Endothelial cell of umbilical vein (primary cell): ENCODE data around the gene DMPK. TPM values are rescaled to one million over a fixed set of nuclear protein-coding genes. Genes with fewer than 3 reads are reported as not detected.
"Not testable (repeated sequence)": the region's sequence is repeated elsewhere in the genome, so short reads cannot be mapped to it uniquely, and the experiment has no call there.

Source experiments
- BruUV-seq: library from RNA; stranded (reverse); fragments of 400-500 nt; replicated peaks from 2 replicates; lab custom pipeline; 2021; lab: Mats Ljungman, UMichigan
- CTCF ChIA-PET: fragments of 300-600, 350-600 bp; sonication (Branson Sonifier 250); formaldehyde crosslinking; loops from one replicate; lab custom pipeline; 2021; ENCODE audit warnings: antibody characterized with exemption, inconsistent platforms; lab: Charles Lee
- POLR2A ChIA-PET: fragments of 300-600, 350-600 bp; sonication (Branson Sonifier 250); formaldehyde crosslinking; loops from one replicate; lab custom pipeline; 2021; ENCODE audit warnings: antibody characterized with exemption, inconsistent platforms; lab: Charles Lee
- DNase-seq: peaks from one replicate; pipeline ENCODE4 v3.0.0-alpha.2; 2011; ENCODE audit warnings: low read depth, low spot score
- FAIRE-seq: peaks from 2 replicates; lab custom pipeline; 2011; peaks lifted over from hg19 to GRCh38; lab: Jason Lieb, UNC
- H2AFZ ChIP-seq: 2 replicates; pipeline ENCODE4 v1.6.0; 2012; ENCODE audit warnings: low read depth, low read length, control low read depth, inconsistent platforms
- H3K27ac ChIP-seq: 2 replicates; pipeline ENCODE4 v1.5.1; 2011; ENCODE audit warnings: low read depth, mild to moderate bottlenecking, control low read depth, low read length, moderate library complexity; ENCODE audit not compliant: insufficient read depth
- H3K27me3 ChIP-seq, 2 experiments: 2 replicates each; pipeline versions ENCODE4 v1.6.0 to v1.6.1; 2011; ENCODE audit warnings: low read length in 2 of 2, mixed read lengths in 1 of 2; ENCODE audit not compliant: control insufficient read depth in 2 of 2, insufficient read depth in 2 of 2
- H3K36me3 ChIP-seq, 2 experiments: 2 replicates in 1 of 2; 3 replicates in 1 of 2; pipeline ENCODE4 v1.5.1; 2011; ENCODE audit warnings: low read length in 2 of 2, mild to moderate bottlenecking in 1 of 2, moderate library complexity in 1 of 2; ENCODE audit not compliant: control insufficient read depth in 2 of 2, insufficient read depth in 2 of 2; ENCODE audit errors: extremely low read depth in 1 of 2
- H3K4me1 ChIP-seq: 3 replicates; pipeline ENCODE4 v1.5.1; 2011; ENCODE audit warnings: mild to moderate bottlenecking, low read length; ENCODE audit not compliant: control insufficient read depth, insufficient read depth; ENCODE audit errors: extremely low read depth
- H3K4me2 ChIP-seq: 2 replicates; pipeline ENCODE4 v1.6.1; 2011; ENCODE audit warnings: low read length, control low read depth, mixed read lengths; ENCODE audit not compliant: insufficient read depth
- H3K4me3 ChIP-seq, 3 experiments: fragments of 200-600 bp in 1 of 3; sonication (generic), shearing (Covaris generic) in 1 of 3; replicated peaks in 1 of 3; 2 replicates each; pipeline ENCODE4 v1.5.1; 2011 to 2016; ENCODE audit warnings: control low read depth in 3 of 3, low read length in 3 of 3, mild to moderate bottlenecking in 2 of 3, inconsistent platforms in 1 of 3, low read depth in 1 of 3, moderate library complexity in 1 of 3; ENCODE audit not compliant: insufficient read depth in 1 of 3
- H3K79me2 ChIP-seq: 2 replicates; pipeline ENCODE4 v1.6.0; 2012; ENCODE audit warnings: low read length, inconsistent platforms; ENCODE audit not compliant: control insufficient read depth, insufficient read depth
- H3K9ac ChIP-seq: replicated peaks from 2 replicates; pipeline ENCODE3; 2011; ENCODE audit warnings: low read length, control low read depth; ENCODE audit not compliant: insufficient read depth; ENCODE audit errors: extremely low read depth
- H3K9me1 ChIP-seq: replicated peaks from 3 replicates; pipeline ENCODE4 v1.6.0; 2011; ENCODE audit warnings: mild to moderate bottlenecking, low read length; ENCODE audit not compliant: control insufficient read depth, insufficient read depth; ENCODE audit errors: extremely low read depth
- H3K9me3 ChIP-seq: replicated peaks from 2 replicates; pipeline ENCODE4 v1.5.1; 2012; ENCODE audit warnings: low read length, inconsistent platforms; ENCODE audit not compliant: control insufficient read depth, insufficient read depth
- H4K20me1 ChIP-seq: replicated peaks from 2 replicates; pipeline ENCODE3; 2011; ENCODE audit warnings: mild to moderate bottlenecking, low read length; ENCODE audit not compliant: control insufficient read depth, insufficient read depth; ENCODE audit errors: extremely low read depth
- CTCF ChIP-seq, 2 donors: IDR thresholded peaks; 1 replicate in 1 of 2; 2 replicates in 1 of 2; pipeline ENCODE4 v1.5.1; 2011; ENCODE audit warnings: low read length in 2 of 2, mild to moderate bottlenecking in 2 of 2, moderate library complexity in 2 of 2, control low read depth in 1 of 2, inconsistent platforms in 1 of 2, low read depth in 1 of 2; ENCODE audit not compliant: insufficient read depth in 1 of 2; ENCODE audit errors: extremely low read depth in 1 of 2
- EZH2 ChIP-seq: IDR thresholded peaks from 2 replicates; pipeline ENCODE4 v1.6.1; 2012; ENCODE audit warnings: borderline replicate concordance, low read depth, mild to moderate bottlenecking, moderate library complexity, low read length, inconsistent platforms; ENCODE audit not compliant: severe bottlenecking
- FOS ChIP-seq: IDR thresholded peaks from 2 replicates; pipeline ENCODE4 v1.6.1; 2011; ENCODE audit warnings: mild to moderate bottlenecking, low read length, moderate library complexity, borderline replicate concordance; ENCODE audit not compliant: insufficient read depth
- GATA2 ChIP-seq: IDR thresholded peaks from 2 replicates; pipeline ENCODE4 v1.7.0; 2011; ENCODE audit warnings: low read depth, mild to moderate bottlenecking, moderate library complexity, mixed read lengths, low read length; ENCODE audit not compliant: insufficient read length, insufficient read depth
- JUN ChIP-seq: IDR thresholded peaks from 2 replicates; pipeline ENCODE4 v1.6.1; 2011; ENCODE audit warnings: borderline replicate concordance, low read depth; ENCODE audit not compliant: insufficient read length, insufficient read depth
- MAX ChIP-seq: IDR thresholded peaks from 2 replicates; pipeline ENCODE4 v1.6.1; 2011; ENCODE audit not compliant: insufficient read depth, insufficient read length
- MYC ChIP-seq: IDR thresholded peaks from one replicate; pipeline ENCODE4 v1.6.1; 2011; ENCODE audit warnings: mild to moderate bottlenecking, low read depth, low read length
- POLR2A ChIP-seq: IDR thresholded peaks from 2 replicates; pipeline ENCODE4 v1.6.1; 2012; ENCODE audit warnings: low read depth, mild to moderate bottlenecking, control low read depth, low read length
- POLR2AphosphoS5 ChIP-seq: IDR thresholded peaks from 2 replicates; pipeline ENCODE4 v1.6.1; 2012; ENCODE audit warnings: low read depth, mild to moderate bottlenecking, control low read depth, low read length, moderate library complexity; ENCODE audit not compliant: insufficient read depth
- dilution Hi-C: fragments of 300-500 bp; cut with MboI; formaldehyde crosslinking; loops from one replicate; pipeline ENCODE4 v1.15.0; 2019; ENCODE audit warnings: low sequenced_read_pairs; ENCODE audit not compliant: extremely low pct_ligation_motif_present
- intact Hi-C: fragments of 100-400 bp; cut with micrococcal nuclease; formaldehyde crosslinking; loops from one replicate; pipeline ENCODE4 v1.10.0; 2022
- polyA plus RNA-seq, 4 experiments: library from polyadenylated mRNA; depleted of rRNA in 3 of 4; stranded (reverse) in 3 of 4; unstranded in 1 of 4; fragments of >200 nt; gene quantifications; 2 replicates each; pipeline versions ENCODE4 v1.2.1 to v1.2.3, GENCODE V29; 2011 to 2012; ENCODE audit warnings: missing spikeins in 1 of 4
- total RNA-seq: library from RNA; stranded (reverse); gene quantifications from 2 replicates; pipeline ENCODE4 v1.2.3, GENCODE V29; 2021

Gene DMPK
- total and polyA plus RNA-seq, 2 donors (not counting 3 experiments of a cell fraction or from before 2014, with no cell fraction given) = 36.6 to 73.3 TPM

DNA sequence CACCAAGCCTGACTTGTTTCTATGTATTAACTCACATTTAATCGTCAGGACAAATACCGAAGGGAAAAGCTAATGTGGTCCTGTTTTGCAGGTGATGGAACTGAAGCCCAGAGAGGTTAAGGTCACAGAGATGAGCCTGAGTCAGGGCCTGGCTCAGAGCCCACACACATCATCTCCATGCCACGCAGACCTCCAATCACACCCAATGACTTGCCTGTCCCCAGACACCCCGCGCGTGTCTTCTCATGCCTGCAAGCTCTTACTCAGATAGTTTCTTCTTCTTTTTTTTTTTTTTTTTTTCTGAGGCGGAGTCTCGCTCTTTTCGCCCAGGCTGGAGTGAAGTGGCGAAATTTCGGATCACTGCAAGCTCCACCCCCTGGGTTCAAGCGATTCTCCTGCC lies 29.7 kb downstream of the DMPK start:
- POLR2A ChIA-PET = interaction anchor here (0.7 kb wide), 1 partner anchor 1031 kb away, joined by 7 read pairs; no protein-coding TSS in a partner anchor
- no peak overlapping the region for H3K9ac ChIP-seq
- H3K27me3 ChIP-seq = peaks cover 0 to 1% of the 10 kb centered on the region in 2 experiments
- intact Hi-C loops = no loop called here
- dilution Hi-C loops = no loop called here
- no peaks in the 10 kb centered on the region for H4K20me1 ChIP-seq
- no peak overlapping the region for H3K27ac ChIP-seq
- DNase-seq (no peak), FAIRE-seq (no peak)
- no peaks in the 10 kb centered on the region for H3K9me3 ChIP-seq
- CTCF ChIA-PET = interaction anchor here (0.6 to 1.3 kb wide), 5 partner anchors 11 to 1534 kb away, joined by 3 to 4 read pairs (median 3); partner anchors contain the start of gene SIX5
- H3K4me2 ChIP-seq = no peak overlapping the region
- no peak overlapping the region for H2AFZ ChIP-seq
- no peak overlapping the region for H3K4me3 ChIP-seq
- no peaks in the 10 kb centered on the region for H3K4me1 ChIP-seq
- BruUV-seq = no TSS peak
- no peaks in the 10 kb centered on the region for H3K36me3 ChIP-seq
- H3K9me1 ChIP-seq = no peaks in the 10 kb centered on the region
- TF ChIP-seq GATA2 (no peak), POLR2A (no peak), POLR2AphosphoS5 (no peak), MYC (no peak), CTCF (IDR thresholded peaks at IDR 0.05; ENCODE audit: extremely low read depth in 1 of 2, insufficient read depth in 1 of 2, low read depth in 1 of 2, low read length in 2 of 2) (no peak), JUN (no peak), MAX (no peak), FOS (no peak), EZH2 (no peak)
- H3K79me2 ChIP-seq = no peaks in the 10 kb centered on the region

DNA sequence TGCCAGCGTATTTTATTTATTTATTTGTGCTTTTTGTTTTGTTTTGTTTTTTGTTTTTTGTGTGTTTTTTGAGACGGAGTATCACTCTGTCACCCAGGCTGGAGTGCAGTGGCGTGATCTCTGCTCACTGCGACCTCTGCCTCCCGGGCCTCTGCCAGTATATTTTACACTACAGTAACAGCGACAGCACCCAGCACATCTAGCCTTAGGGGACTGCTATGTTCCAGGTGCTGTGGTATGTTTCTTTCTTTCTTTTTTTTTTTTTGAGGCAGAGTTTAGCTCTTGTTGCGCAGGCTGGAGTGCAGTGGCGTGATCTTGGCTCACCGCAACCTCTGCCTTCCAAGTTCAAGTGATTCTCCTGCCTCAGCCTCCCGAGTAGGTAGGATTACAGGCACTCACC lies 30.8 kb downstream of the DMPK start:
- BruUV-seq, H2AFZ ChIP-seq, H3K79me2 ChIP-seq, H3K9me1 ChIP-seq, dilution Hi-C loops, FAIRE-seq, H3K27me3 ChIP-seq, H3K36me3 ChIP-seq, H3K4me2 ChIP-seq, H3K27ac ChIP-seq, H3K9me3 ChIP-seq, intact Hi-C loops, CTCF ChIA-PET, H3K4me1 ChIP-seq, DNase-seq, H4K20me1 ChIP-seq, POLR2A ChIA-PET, H3K4me3 ChIP-seq, H3K9ac ChIP-seq: not testable (repeated sequence)
